ENCODE results near the gene JPT2.

The JPT2 gene

DNA sequence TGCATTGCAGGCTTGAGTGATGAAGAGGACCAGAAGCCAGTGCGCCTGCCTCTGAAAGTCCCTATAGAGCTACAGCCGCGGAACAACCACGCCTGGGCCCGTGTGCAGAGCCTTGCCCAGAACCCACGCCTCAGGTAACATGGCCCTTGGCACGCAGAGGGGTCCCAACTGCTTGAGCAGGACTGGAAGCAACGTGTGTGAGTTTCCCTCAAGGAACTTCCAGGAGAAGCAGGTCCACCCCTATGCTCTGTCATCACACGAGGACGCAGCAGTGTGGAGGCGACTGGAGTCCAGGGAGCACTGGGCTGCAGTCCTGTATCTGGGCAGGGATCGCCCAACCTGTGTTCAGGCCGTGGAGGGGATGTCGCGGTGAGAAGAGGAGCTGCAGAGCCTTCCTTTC is 25.1 kb upstream of the JPT2 start:
- DNase-seq: no peak

DNA sequence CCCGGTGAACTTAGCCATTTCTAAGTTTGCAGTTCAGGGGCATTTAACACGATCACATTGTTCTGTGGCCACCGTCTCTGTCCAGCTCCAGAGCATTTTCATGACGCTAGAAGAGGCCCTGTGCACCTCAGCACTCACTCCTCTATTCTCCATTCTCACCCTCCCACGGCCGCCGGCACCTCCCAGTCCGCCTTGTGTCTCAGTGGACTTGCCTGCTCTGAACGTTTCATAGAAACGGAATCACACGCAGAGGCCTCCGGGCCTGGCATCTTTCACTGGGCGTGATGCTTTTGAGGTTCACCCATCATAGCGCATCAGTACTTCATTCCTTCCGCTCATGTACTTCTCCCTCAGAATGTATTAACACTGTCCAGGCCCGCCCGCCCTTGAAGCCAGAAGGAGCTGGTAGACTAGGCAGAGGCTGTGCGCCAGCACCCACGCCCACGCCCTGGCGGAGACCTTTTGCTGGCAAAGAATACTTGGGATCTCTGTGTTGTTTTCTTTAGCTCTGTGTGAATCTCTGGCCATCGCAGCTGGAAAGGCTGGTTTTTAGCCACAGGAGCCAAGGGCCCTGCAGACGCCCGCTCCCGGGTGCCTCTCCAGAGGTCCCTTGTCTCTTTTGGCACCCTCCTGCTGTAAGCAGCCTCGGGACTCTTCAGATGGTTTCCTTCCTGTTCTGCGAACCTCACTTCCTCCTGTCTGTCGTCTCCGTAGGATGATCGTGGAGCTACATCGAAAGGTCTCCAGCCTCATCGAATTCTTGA is 23.4 kb upstream of the JPT2 start:
- DNase-seq: no peak

DNA sequence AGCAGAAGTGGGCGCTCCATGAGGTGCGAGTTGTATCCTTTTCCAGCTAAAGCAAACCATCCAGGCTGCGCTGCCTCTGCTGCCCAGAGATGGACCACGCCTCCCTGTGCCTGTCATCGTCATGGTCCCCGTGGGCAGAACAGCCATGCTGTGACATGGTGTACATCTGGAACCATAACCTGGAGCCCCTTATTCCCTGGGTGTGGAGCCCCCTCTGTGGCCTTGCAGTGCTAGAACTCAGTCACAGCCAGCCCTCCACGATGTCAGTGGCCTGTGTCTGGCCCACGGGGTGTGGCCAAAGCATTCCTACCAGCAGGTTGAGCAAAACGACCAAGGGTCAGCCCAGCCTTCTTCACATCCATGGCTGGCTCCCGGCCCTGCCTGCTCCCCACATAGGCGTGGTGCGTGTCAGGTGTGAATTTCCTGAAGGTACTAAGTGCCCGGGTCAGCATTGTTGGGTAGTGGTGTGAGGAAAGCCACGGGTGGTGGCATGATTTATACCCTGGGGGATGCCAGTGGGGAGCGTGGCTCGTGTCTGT is 22.7 kb upstream of the JPT2 start:
- no peak for DNase-seq

- DNase-seq: no peak
These were observed 21.9 kb upstream of the JPT2 start for GRCh38 chr16:1655909-1656807.

- DNase-seq: no peak
These were observed 21.1 kb upstream of the JPT2 start for GRCh38 chr16:1656808-1657617.

GRCh38 chr16:1657841-1658240 is 20.2 kb upstream of the JPT2 start:
- no peak for DNase-seq

DNA sequence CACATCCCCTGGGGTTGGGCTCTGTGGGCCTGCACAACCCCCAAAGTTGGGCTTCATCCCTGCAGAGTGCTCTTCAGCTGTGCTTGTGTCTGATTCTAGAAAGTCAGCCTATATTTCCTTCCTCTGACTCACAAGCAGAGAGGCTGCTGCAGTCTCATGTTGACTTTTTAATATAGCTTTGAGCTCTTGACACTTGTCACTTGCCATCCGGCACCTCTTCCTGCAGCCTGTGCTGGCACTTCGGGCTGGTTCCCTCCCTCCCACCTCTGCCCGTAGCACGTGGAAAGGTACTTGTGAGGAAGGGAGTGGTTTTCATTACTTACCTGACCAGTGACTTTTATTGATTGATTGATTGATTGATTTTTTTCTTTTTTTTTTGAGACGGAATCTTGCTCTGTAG is 19.0 kb upstream of the JPT2 start:
- DNase-seq: no peak

- no peak for DNase-seq
These were observed 16.3 kb upstream of the JPT2 start for GRCh38 chr16:1661826-1662225.

GRCh38 chr16:1662543-1662942 is 15.5 kb upstream of the JPT2 start:
- DNase-seq: no peak

DNA sequence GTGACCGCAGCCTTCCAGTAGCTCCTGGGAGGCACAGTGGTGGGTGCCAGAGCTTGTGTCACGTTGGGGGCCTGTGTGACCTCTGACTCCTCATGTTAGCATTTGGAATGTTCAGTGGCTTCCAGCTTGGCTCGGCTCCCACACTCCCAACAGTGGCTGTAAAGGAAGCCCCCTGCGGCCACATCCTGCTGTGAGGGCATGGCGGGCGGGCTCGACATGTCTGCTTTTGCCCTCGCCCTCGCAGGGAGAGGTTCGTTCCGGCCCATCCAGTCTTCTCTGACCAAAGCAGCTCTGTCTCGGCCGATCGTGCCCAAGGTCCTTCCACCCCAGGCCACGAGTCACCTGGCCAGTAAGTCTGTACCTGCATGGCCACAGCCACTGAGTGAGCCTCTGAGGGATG is 12.2 kb upstream of the JPT2 start:
- no peak for DNase-seq

DNA sequence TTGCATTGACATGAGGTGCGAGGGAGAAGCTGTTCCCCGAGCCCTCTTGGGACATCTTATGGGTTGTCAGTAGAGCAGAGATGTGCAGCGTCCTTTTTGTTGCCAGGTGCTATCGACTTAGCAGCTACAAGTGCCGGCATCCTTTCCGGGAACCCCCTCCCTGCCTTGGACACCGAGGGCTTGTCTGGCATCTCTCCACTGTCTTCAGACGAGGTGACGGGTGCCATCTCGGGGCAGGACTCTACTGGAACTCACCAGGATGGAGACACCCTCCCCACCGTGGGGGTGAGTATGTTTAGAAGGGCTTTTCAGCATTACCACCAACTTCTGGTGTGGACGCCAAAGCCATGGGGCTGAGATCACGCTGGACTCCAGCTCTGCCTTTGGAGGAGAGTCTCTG is 11.8 kb upstream of the JPT2 start:
- no peak for DNase-seq

GRCh38 chr16:1667271-1667670 is 10.8 kb upstream of the JPT2 start:
- DNase-seq: no peak

GRCh38 chr16:1667916-1668315 is 10.2 kb upstream of the JPT2 start:
- DNase-seq: no peak

- no peak for DNase-seq
These were observed 9.3 kb upstream of the JPT2 start for GRCh38 chr16:1668612-1669319.

- DNase-seq: no peak
These were observed 8.4 kb upstream of the JPT2 start for GRCh38 chr16:1669698-1670097.

DNA sequence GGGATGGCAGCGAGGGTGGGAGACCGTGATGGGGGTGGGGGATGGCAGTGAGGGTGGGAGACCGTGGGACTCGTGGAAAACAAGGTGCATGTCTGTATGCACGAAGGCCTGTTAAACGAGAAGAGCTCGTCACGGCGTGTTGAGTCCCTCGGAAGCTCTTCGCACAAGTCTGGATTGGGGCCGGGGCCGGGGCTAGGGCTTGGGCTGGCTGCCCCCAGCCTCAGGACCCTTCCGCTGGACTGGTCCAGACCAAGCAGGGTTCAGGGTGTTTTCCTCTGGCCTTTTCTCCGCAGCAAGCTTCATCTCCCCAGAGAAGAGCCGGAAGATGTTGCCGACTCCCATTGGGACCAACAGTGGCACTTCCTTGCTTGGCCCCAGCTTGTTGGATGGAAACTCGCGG is 7.7 kb upstream of the JPT2 start:
- DNase-seq: no peak

DNA sequence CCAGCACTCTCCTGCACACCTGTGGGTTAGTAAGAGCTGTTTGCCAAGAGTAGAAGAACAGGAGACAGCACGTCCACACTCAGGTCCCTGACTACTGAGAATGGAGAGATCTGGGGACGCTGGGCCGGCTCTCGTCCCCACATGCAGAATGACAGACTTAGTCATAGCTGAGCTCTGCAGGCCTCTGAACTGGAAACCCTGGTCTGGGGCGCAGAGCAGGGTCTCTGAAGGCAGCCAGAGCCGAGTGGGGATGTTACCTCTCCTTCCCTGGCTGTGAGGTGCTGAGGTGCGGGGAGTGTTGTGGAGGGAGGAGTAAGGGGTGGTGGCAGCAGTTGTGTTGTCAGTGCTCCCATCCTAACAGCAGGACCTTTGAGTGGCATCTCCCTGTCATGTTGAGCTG is 7.2 kb upstream of the JPT2 start:
- no peak for DNase-seq

GRCh38 chr16:1673424-1674151 is 4.5 kb upstream of the JPT2 start:
- no peak for DNase-seq

- DNase-seq: no peak
These were observed 3.8 kb upstream of the JPT2 start for GRCh38 chr16:1674306-1674705.

- DNase-seq: no peak
These were observed 3.1 kb upstream of the JPT2 start for GRCh38 chr16:1674751-1675664.

GRCh38 chr16:1676661-1677060 is 1.4 kb upstream of the JPT2 start:
- no peak for DNase-seq

All from activated naive CD4-positive, alpha-beta T cell treated with Interleukin-2 at 50 U/mL for 16 hours (primary cell).